ENCODE results near the gene GPR87.

Gene GPR87

DNA sequence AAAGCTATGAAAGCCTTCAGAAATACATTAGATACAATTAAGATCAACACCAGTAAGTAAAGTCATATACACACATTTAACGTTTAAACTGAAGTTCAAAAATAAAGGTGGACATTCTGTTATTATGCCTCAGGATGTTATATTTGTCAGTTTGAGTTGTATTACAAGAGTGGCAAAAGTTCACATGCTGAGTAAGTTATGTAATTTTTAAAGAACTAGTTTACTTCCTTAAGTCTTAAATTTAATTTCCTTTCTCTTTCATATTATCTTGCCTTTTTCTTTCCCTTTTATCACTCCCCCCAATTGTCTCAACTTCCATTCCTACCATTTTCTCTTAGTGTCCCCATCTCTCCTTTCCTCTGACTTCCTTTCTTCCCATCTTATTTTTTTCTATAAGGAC lies 4.9 kb upstream of the GPR87 start:
- no peaks in the 10 kb centered on the region for H3K9me3 ChIP-seq (ENCODE audit: low read depth, low read length)
- H3K4me3 ChIP-seq: no peak overlapping the region
- no peak for DNase-seq (ENCODE audit: low read depth, low spot score)
- H3K9ac ChIP-seq (ENCODE audit: insufficient read length): no peak overlapping the region
- H3K36me3 ChIP-seq (ENCODE audit: insufficient read depth, low read length): no peaks in the 10 kb centered on the region
- no peak overlapping the region for H3K27ac ChIP-seq
- TF ChIP-seq POLR2AphosphoS5 (IDR thresholded peaks at IDR 0.05; ENCODE audit: borderline replicate concordance, low read depth, low read length) (no peak), EZH2 (IDR thresholded peaks at IDR 0.05) (no peak)

DNA sequence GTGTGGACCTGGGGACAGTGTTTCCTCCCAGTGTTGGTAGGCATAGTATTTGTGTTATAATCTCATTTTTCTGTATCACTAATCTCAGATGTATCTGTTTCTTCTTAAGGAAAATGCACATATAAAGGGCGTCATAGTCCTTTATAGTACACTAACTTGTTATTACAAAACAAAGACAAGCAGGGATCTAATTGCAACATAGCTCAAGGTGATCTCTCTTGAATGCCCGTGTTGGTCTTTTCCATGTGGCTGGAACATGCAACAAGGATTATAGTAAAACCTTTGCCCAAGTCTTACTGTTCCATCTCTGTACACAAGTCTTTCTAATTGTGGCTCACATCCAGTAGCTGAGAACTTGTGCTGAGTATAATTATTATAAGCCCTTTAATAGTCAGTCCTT lies 3.5 kb upstream of the GPR87 start:
- TF ChIP-seq FOXP2 (optimal IDR thresholded peaks at IDR 0.05; ENCODE audit: control extremely low read depth, extremely low read length, insufficient read depth) (no peak), EZH2 (IDR thresholded peaks at IDR 0.05) (no peak), POLR2AphosphoS5 (IDR thresholded peaks at IDR 0.05; ENCODE audit: borderline replicate concordance, low read depth, low read length) (no peak)
- Histone ChIP-seq H3K4me3 (no peak overlapping the region), H3K27ac (no peak overlapping the region), H3K9ac (ENCODE audit: insufficient read length) (no peak overlapping the region), H3K9me3 (ENCODE audit: low read depth, low read length) (no peaks in the 10 kb centered on the region), H3K36me3 (ENCODE audit: insufficient read depth, low read length) (no peaks in the 10 kb centered on the region)
- DNase-seq (ENCODE audit: low read depth, low spot score): no peak

DNA sequence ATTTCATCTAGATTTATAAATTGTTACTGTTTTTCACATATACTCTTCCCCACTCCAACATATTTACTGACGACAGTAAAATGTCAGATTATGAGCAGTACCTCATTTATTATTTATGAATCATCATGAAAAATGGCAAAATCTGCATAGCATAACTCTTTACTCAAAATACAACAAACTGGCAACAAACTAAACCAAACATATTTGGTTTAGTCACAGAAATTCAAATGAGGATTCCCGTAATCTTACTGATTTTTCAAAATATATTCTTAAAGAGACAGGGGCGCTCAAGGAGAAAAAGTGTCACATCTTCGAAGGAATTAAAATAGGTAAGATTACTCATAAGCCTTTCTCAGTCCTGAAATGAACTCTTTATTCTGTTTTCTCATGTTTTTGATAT lies 3.0 kb upstream of the GPR87 start:
- H3K27ac ChIP-seq: no peak overlapping the region; the same call in 1 of the 2 replicates
- TF ChIP-seq EZH2 (IDR thresholded peaks at IDR 0.05) (no peak), POLR2AphosphoS5 (IDR thresholded peaks at IDR 0.05; ENCODE audit: borderline replicate concordance, low read depth, low read length) (no peak), FOXP2 (optimal IDR thresholded peaks at IDR 0.05; ENCODE audit: control extremely low read depth, extremely low read length, insufficient read depth) (no peak)
- no peaks in the 10 kb centered on the region for H3K9me3 ChIP-seq (ENCODE audit: low read depth, low read length)
- no peak overlapping the region for H3K4me3 ChIP-seq
- no peaks in the 10 kb centered on the region for H3K36me3 ChIP-seq (ENCODE audit: insufficient read depth, low read length)
- no peak overlapping the region for H3K9ac ChIP-seq (ENCODE audit: insufficient read length)
- DNase-seq (ENCODE audit: low read depth, low spot score): no peak

DNA sequence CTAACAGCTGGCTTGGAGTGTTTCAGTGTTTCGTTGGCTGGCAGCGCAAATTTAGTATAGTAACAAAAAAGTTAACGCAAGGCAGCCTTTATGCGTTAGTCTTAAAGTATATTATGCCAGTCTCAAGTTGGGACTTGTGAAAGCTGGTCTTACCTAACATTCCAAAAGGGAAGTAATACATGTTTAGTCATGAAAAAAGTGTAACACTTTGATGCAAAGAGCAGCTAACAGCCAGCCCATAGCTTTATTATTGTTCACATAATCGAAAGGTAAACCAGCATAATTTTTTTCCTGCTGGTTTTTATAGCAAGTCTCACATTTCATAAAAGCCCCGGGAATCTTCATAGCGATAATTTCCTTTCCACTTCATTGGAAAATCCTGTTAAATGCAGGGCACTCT lies 2.4 kb upstream of the GPR87 start:
- no peak for TF ChIP-seq FOXP2 (optimal IDR thresholded peaks at IDR 0.05; ENCODE audit: control extremely low read depth, extremely low read length, insufficient read depth)
- TF ChIP-seq POLR2AphosphoS5 (IDR thresholded peaks at IDR 0.05; ENCODE audit: borderline replicate concordance, low read depth, low read length): no peak
- no peak for TF ChIP-seq EZH2 (IDR thresholded peaks at IDR 0.05)
- H3K4me3 ChIP-seq: no peak overlapping the region
- H3K9ac ChIP-seq (ENCODE audit: insufficient read length): no peak overlapping the region
- H3K9me3 ChIP-seq (ENCODE audit: low read depth, low read length): no peaks in the 10 kb centered on the region
- no peak for DNase-seq (ENCODE audit: low read depth, low spot score)
- no peaks in the 10 kb centered on the region for H3K36me3 ChIP-seq (ENCODE audit: insufficient read depth, low read length)
- no peak overlapping the region for H3K27ac ChIP-seq

DNA sequence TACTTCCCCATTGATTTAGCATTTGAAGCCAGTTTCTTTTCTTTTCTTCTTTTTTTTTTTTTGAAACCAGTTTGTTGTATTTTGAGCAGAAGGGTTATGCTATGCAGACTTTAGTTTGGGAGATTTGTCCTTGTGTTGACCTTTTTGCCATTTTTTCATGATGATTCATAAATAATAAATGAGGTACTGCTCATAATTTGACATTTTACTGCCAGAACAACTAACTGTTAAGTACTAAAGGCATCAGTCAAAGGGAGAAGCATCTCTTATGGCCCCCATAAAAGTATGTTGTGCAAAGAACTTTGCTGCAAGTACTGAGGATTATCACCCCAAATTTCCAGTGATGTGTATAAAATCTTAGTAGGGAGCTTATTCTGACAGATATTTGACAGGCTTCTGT lies 1.7 kb upstream of the GPR87 start:
- Histone ChIP-seq H3K9ac (ENCODE audit: insufficient read length) (no peak overlapping the region), H3K27ac (no peak overlapping the region), H3K36me3 (ENCODE audit: insufficient read depth, low read length) (no peaks in the 10 kb centered on the region), H3K4me3 (no peak overlapping the region), H3K9me3 (ENCODE audit: low read depth, low read length) (no peaks in the 10 kb centered on the region)
- no peak for DNase-seq (ENCODE audit: low read depth, low spot score)
- TF ChIP-seq EZH2 (IDR thresholded peaks at IDR 0.05) (no peak), POLR2AphosphoS5 (IDR thresholded peaks at IDR 0.05; ENCODE audit: borderline replicate concordance, low read depth, low read length) (no peak), FOXP2 (optimal IDR thresholded peaks at IDR 0.05; ENCODE audit: control extremely low read depth, extremely low read length, insufficient read depth) (no peak)

DNA sequence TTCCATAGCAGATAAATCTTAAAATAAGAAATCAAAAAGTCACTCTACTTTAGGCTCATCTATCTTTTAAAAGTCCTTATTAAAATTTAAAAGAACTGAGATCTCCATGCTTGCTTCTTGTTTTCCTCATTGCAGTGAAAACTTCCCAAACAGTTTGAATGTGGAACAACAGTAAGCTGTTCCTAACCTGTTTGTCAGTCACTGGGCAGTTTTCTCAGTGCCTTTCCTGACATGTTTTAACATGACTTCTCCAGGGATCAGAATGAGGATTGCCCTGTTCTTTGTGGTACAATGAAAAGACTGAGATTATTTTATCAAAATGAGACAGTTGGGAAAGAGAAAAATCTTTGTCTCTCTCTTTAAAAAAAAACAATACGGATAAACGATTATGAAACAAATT lies 774 bp downstream of the GPR87 start:
- Histone ChIP-seq H3K9me3 (ENCODE audit: low read depth, low read length) (no peaks in the 10 kb centered on the region), H3K36me3 (ENCODE audit: insufficient read depth, low read length) (no peaks in the 10 kb centered on the region), H3K9ac (ENCODE audit: insufficient read length) (no peak overlapping the region), H3K27ac (no peak overlapping the region; the same call in 1 of the 2 replicates), H3K4me3 (no peak overlapping the region)
- TF ChIP-seq EZH2 (IDR thresholded peaks at IDR 0.05): no peak
- TF ChIP-seq FOXP2 (optimal IDR thresholded peaks at IDR 0.05; ENCODE audit: control extremely low read depth, extremely low read length, insufficient read depth): no peak
- TF ChIP-seq POLR2AphosphoS5 (IDR thresholded peaks at IDR 0.05; ENCODE audit: borderline replicate concordance, low read depth, low read length): no peak
- no peak for DNase-seq (ENCODE audit: low read depth, low spot score)

DNA sequence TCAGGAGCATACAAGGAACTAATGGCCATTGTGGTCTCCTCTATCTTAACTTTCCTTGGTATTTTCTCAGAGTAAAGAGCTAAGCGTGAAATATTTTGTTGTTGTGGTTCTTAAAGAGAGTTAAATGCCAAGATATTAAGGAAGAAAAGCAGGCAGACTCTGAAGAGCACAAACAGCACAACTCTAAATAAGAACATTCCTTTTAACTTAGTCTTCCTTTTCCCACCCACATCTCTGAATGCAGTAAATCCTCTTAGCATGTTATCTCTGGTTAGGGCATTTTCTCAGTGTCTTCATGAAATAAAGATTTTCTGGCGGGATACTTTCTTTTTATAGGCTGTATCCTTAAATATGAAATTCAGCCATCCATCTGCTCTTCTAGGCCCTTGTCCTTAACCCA lies 1.5 kb downstream of the GPR87 start:
- H3K9ac ChIP-seq (ENCODE audit: insufficient read length): no peak overlapping the region
- H3K4me3 ChIP-seq: no peak overlapping the region
- H3K36me3 ChIP-seq (ENCODE audit: insufficient read depth, low read length): no peaks in the 10 kb centered on the region
- DNase-seq (ENCODE audit: low read depth, low spot score): no peak
- no peaks in the 10 kb centered on the region for H3K9me3 ChIP-seq (ENCODE audit: low read depth, low read length)
- TF ChIP-seq EZH2 (IDR thresholded peaks at IDR 0.05): no peak
- no peak for TF ChIP-seq FOXP2 (optimal IDR thresholded peaks at IDR 0.05; ENCODE audit: control extremely low read depth, extremely low read length, insufficient read depth)
- TF ChIP-seq POLR2AphosphoS5 (IDR thresholded peaks at IDR 0.05; ENCODE audit: borderline replicate concordance, low read depth, low read length): no peak
- H3K27ac ChIP-seq: no peak overlapping the region

DNA sequence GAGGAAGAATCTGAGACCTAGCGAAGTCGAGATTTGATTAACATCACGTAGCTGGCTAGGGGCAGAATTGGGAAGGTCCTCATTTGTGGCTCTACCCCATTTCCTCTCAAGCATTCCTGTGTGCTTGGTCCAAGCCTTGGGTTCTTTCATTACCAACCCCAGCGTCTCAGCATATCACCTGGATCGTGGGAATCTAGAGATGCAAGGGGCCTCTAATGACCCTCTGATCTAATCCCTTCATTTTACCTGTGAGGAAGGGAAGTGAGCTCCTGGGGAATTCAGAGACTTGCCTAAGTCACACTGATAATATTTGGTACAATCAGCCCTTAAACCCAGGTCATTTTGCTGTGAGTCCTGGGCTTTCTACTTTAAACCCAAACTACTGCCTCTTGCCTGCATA lies 2.0 kb downstream of the GPR87 start:
- TF ChIP-seq POLR2AphosphoS5 (IDR thresholded peaks at IDR 0.05; ENCODE audit: borderline replicate concordance, low read depth, low read length) (no peak), FOXP2 (optimal IDR thresholded peaks at IDR 0.05; ENCODE audit: control extremely low read depth, extremely low read length, insufficient read depth) (no peak), EZH2 (IDR thresholded peaks at IDR 0.05) (no peak)

DNA sequence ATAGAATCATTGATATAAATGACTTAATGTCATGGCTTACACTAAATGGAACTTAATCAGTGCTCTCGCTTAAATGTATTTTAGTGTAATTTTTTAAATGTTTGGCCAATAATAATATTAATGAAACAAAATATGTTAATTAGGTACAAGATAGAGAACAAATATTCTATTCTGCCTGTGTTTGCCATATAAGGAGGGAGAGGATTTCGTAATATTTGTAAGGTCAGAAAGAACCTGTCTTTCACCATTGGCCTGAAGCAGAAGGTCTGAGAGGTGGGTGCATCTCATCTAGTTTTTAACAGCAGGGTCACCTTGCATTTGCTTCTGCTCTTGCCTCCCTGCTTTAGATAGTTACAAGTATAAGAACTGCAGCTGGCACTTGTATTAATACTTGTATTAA lies 2.5 kb downstream of the GPR87 start:
- no peaks in the 10 kb centered on the region for H3K36me3 ChIP-seq (ENCODE audit: insufficient read depth, low read length)
- DNase-seq (ENCODE audit: low read depth, low spot score): no peak
- H3K9me3 ChIP-seq (ENCODE audit: low read depth, low read length): no peaks in the 10 kb centered on the region
- H3K27ac ChIP-seq: no peak overlapping the region
- TF ChIP-seq EZH2 (IDR thresholded peaks at IDR 0.05): no peak
- no peak overlapping the region for H3K9ac ChIP-seq (ENCODE audit: insufficient read length)
- H3K4me3 ChIP-seq: no peak overlapping the region

More for the DNA sequence above, 2.0 kb downstream of the GPR87 start:
- H3K27ac ChIP-seq: no peak overlapping the region
- no peaks in the 10 kb centered on the region for H3K36me3 ChIP-seq (ENCODE audit: insufficient read depth, low read length)
- no peak overlapping the region for H3K9ac ChIP-seq (ENCODE audit: insufficient read length)
- no peak for DNase-seq (ENCODE audit: low read depth, low spot score)
- H3K4me3 ChIP-seq: no peak overlapping the region
- no peaks in the 10 kb centered on the region for H3K9me3 ChIP-seq (ENCODE audit: low read depth, low read length)
